HEK293 (cell line): ENCODE measurements around the gene ATP8A1.

Experiments used
- CTCF ChIP-seq: fragments of 450-650 bp; formaldehyde crosslinking; IDR thresholded peaks from 2 replicates; pipeline ENCODE4 v1.5.1; 2016; ENCODE audit warnings: missing biosample characterization, missing genetic modification characterization
- KLF16 ChIP-seq: fragments of 450-650 bp; formaldehyde crosslinking; IDR thresholded peaks from 2 replicates; pipeline ENCODE4 v1.5.1; 2017; ENCODE audit warnings: missing biosample characterization, missing genetic modification characterization
- MYNN ChIP-seq: fragments of 450-650 bp; formaldehyde crosslinking; IDR thresholded peaks from 2 replicates; pipeline ENCODE4 v1.5.1; 2016; ENCODE audit warnings: missing biosample characterization, missing genetic modification characterization, borderline replicate concordance
- REST ChIP-seq: fragments of 450-650 bp; formaldehyde crosslinking; IDR thresholded peaks from 2 replicates; pipeline ENCODE4 v1.5.1; 2016; ENCODE audit warnings: missing biosample characterization, missing genetic modification characterization
- ZEB2 ChIP-seq: fragments of 450-650 bp; formaldehyde crosslinking; IDR thresholded peaks from 2 replicates; pipeline ENCODE4 v1.5.1; 2016; ENCODE audit warnings: missing biosample characterization, missing genetic modification characterization
- ZNF184 ChIP-seq: fragments of 450-650 bp; IDR thresholded peaks from 2 replicates; pipeline ENCODE4 v1.5.1; 2018; ENCODE audit warnings: missing biosample characterization, mild to moderate bottlenecking, missing genetic modification characterization
- ZNF24 ChIP-seq: fragments of 450-650 bp; formaldehyde crosslinking; IDR thresholded peaks from 2 replicates; pipeline ENCODE4 v1.5.1; 2016; ENCODE audit warnings: missing biosample characterization, missing genetic modification characterization
- ZNF324 ChIP-seq: fragments of 450-650 bp; formaldehyde crosslinking; IDR thresholded peaks from 2 replicates; pipeline ENCODE4 v1.5.1; 2016; ENCODE audit warnings: missing biosample characterization, missing genetic modification characterization
- ZNF843 ChIP-seq: fragments of 450-650 bp; formaldehyde crosslinking; IDR thresholded peaks from 2 replicates; pipeline ENCODE4 v1.5.1; 2016; ENCODE audit warnings: missing biosample characterization, missing genetic modification characterization
- TF ChIP-seq, protein P1 (sequence below): fragments of 450-650 bp; formaldehyde crosslinking; IDR thresholded peaks from 2 replicates; pipeline ENCODE4 v1.5.1; 2017; ENCODE audit warnings: missing biosample characterization, missing genetic modification characterization
- TF ChIP-seq, protein P2 (sequence below): fragments of 450-650 bp; formaldehyde crosslinking; IDR thresholded peaks from 2 replicates; pipeline ENCODE4 v1.5.1; 2017; ENCODE audit warnings: missing biosample characterization, missing genetic modification characterization

DNA sequence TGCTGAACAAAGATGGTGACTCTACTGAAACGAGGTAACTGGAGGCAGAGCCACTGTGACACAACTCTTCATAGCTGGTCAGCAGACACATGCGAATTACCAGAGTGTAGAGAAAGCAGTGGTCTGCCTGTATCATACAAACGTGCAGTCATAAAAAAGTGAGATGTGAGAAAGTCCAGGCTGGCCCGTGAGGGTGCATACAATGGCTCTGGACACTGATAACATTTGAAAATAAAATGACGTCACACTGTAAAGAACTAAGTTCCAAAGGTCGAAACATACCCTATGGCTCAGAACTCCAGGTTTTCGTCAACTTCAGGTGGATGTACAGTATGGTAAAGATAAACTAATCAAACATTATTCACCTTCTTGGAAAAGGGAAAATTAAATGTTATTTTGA is 163.9 kb downstream of the ATP8A1 start:
- TF ChIP-seq, protein P1, sequence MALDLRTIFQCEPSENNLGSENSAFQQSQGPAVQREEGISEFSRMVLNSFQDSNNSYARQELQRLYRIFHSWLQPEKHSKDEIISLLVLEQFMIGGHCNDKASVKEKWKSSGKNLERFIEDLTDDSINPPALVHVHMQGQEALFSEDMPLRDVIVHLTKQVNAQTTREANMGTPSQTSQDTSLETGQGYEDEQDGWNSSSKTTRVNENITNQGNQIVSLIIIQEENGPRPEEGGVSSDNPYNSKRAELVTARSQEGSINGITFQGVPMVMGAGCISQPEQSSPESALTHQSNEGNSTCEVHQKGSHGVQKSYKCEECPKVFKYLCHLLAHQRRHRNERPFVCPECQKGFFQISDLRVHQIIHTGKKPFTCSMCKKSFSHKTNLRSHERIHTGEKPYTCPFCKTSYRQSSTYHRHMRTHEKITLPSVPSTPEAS (tag by site-specific recombination) = no peak
- TF ChIP-seq CTCF (no peak), ZNF843 (tag by site-specific recombination) (no peak), MYNN (no peak), ZNF24 (tag by site-specific recombination) (no peak), ZNF184 (tag by site-specific recombination) (no peak), REST (tag by site-specific recombination) (no peak), ZEB2 (tag by site-specific recombination) (no peak), ZNF324 (tag by site-specific recombination) (no peak), KLF16 (tag by site-specific recombination) (no peak)
- TF ChIP-seq, protein P2, sequence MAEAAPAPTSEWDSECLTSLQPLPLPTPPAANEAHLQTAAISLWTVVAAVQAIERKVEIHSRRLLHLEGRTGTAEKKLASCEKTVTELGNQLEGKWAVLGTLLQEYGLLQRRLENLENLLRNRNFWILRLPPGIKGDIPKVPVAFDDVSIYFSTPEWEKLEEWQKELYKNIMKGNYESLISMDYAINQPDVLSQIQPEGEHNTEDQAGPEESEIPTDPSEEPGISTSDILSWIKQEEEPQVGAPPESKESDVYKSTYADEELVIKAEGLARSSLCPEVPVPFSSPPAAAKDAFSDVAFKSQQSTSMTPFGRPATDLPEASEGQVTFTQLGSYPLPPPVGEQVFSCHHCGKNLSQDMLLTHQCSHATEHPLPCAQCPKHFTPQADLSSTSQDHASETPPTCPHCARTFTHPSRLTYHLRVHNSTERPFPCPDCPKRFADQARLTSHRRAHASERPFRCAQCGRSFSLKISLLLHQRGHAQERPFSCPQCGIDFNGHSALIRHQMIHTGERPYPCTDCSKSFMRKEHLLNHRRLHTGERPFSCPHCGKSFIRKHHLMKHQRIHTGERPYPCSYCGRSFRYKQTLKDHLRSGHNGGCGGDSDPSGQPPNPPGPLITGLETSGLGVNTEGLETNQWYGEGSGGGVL (tag by site-specific recombination) = no peak
